Measurements from ENCODE around the gene NXPH2. TPM values are rescaled to one million over a fixed set of nuclear protein-coding genes. Genes with fewer than 3 reads are reported as not detected.

NXPH2 gene
- not detected for total RNA-seq

GRCh38 chr2:138779781-138780445 lies at the start of gene NXPH2:
Gene NXPH2 (minus strand): TSS chr2:138780390. CDS start chr2:138780241, 149 bp downstream.
- Histone ChIP-seq H3K27me3 (ENCODE audit: insufficient read depth, low read length) (peaks cover 51% of the 10 kb centered on the region), H3K4me1 (ENCODE audit: insufficient read depth, low read length) (no peaks in the 10 kb centered on the region), H3K4me3 (ENCODE audit: low read length) (no peak within 1 kb of the TSS), H3K9me3 (ENCODE audit: low read depth, low read length) (no peaks in the 10 kb centered on the region)

DNA sequence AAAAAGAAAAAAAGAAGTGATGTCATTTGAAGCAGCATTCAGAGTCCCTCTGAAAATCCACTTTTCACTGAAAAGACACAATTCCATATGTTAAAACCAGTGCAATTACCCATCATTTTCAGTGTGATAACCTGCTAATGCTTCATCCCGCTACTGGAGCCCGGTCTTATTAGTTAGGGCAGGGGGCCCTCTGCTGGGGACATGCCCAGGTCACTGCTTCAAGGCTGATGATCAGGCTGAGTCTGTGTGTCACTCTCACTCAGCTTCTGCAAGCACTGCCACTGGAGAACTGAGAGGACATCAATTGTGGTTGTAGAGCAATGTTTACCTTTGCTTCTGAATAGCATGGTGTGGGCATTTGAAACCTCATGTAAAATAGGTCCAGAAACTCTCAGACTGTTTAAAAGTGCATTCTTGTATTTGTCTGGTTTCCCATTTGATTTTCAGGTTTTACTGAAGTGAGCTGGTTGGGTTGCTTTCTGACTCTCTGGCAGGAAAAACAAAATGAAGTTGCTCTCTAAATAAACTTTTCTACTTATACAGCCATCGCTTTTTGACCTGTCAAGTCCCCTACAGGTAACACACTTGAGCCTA lies 49.2 kb upstream of the NXPH2 start:
- H3K27me3 ChIP-seq (ENCODE audit: insufficient read depth, low read length), result no peaks in the 10 kb centered on the region
- H3K4me1 ChIP-seq (ENCODE audit: insufficient read depth, low read length), result no peaks in the 10 kb centered on the region
- no peak overlapping the region for H3K4me3 ChIP-seq (ENCODE audit: low read length)
- H3K9me3 ChIP-seq (ENCODE audit: low read depth, low read length), result no peaks in the 10 kb centered on the region

DNA sequence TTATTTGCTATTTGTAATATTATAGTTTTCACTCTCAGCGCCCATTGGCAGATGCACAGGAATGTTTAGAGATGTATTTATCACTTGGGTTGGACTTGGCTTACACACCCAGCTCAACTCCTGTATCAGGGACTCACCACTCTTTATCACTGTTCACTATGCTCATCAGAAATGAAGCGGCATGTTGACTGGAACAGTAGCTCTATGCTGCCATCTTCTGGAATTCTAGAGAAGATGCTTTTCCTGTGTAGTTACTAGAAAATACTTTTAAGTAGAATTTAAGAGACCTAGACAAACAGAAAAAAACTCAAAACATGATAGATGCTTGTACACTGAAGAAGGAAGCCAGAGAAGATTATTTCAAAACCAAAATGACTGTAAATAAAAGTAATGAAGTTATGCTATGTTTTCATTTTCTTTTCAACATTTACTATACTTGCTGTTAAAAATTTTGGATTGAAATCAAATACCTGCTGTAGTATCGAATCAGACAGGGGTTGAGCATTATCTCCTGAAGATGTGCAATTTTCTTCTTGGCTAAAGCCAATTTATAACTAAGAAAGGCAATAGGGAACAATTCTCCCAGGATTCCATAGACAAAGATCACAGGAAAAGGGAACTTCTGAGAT lies 47.4 kb upstream of the NXPH2 start:
- no peaks in the 10 kb centered on the region for H3K4me1 ChIP-seq (ENCODE audit: insufficient read depth, low read length)
- no peaks in the 10 kb centered on the region for H3K9me3 ChIP-seq (ENCODE audit: low read depth, low read length)
- no peak overlapping the region for H3K4me3 ChIP-seq (ENCODE audit: low read length)
- no peaks in the 10 kb centered on the region for H3K27me3 ChIP-seq (ENCODE audit: insufficient read depth, low read length)

- Histone ChIP-seq H3K4me3 (ENCODE audit: low read length) (no peak overlapping the region), H3K4me1 (ENCODE audit: insufficient read depth, low read length) (no peaks in the 10 kb centered on the region)
Measured at GRCh38 chr2:138823666-138824065, 43.5 kb upstream of the NXPH2 start.

DNA sequence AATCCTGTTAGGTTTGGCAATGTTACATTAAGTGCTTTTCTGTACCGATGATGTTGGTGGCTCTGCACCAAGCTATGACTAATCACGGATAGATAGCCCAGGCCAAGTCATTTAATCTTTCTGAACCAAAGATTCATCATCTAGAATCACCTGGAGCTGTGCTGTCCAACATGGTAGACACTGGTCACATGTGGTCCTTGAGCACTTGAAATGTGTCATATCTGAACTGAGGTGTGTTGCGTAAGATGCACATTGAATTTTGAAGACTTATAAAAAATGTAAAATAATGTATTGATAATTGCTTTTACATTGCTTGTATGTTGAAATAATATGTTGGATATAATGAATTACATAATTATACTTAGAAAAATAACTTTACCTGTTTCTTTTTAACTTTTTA lies 39.8 kb upstream of the NXPH2 start:
- no peak overlapping the region for H3K4me3 ChIP-seq (ENCODE audit: low read length)
- peaks cover 1% of the 10 kb centered on the region for H3K4me1 ChIP-seq (ENCODE audit: insufficient read depth, low read length)
- no peaks in the 10 kb centered on the region for H3K9me3 ChIP-seq (ENCODE audit: low read depth, low read length)
- no peaks in the 10 kb centered on the region for H3K27me3 ChIP-seq (ENCODE audit: insufficient read depth, low read length)

More at GRCh38 chr2:138823666-138824065, 43.5 kb upstream of the NXPH2 start:
- Histone ChIP-seq H3K27me3 (ENCODE audit: insufficient read depth, low read length) (no peaks in the 10 kb centered on the region), H3K9me3 (ENCODE audit: low read depth, low read length) (no peaks in the 10 kb centered on the region)

- H3K9me3 ChIP-seq (ENCODE audit: low read depth, low read length), result no peaks in the 10 kb centered on the region
- peaks cover 13% of the 10 kb centered on the region for H3K4me1 ChIP-seq (ENCODE audit: insufficient read depth, low read length)
- H3K4me3 ChIP-seq (ENCODE audit: low read length), result no peak overlapping the region
- no peaks in the 10 kb centered on the region for H3K27me3 ChIP-seq (ENCODE audit: insufficient read depth, low read length)
Measured at GRCh38 chr2:138818556-138818955, 38.4 kb upstream of the NXPH2 start.

DNA sequence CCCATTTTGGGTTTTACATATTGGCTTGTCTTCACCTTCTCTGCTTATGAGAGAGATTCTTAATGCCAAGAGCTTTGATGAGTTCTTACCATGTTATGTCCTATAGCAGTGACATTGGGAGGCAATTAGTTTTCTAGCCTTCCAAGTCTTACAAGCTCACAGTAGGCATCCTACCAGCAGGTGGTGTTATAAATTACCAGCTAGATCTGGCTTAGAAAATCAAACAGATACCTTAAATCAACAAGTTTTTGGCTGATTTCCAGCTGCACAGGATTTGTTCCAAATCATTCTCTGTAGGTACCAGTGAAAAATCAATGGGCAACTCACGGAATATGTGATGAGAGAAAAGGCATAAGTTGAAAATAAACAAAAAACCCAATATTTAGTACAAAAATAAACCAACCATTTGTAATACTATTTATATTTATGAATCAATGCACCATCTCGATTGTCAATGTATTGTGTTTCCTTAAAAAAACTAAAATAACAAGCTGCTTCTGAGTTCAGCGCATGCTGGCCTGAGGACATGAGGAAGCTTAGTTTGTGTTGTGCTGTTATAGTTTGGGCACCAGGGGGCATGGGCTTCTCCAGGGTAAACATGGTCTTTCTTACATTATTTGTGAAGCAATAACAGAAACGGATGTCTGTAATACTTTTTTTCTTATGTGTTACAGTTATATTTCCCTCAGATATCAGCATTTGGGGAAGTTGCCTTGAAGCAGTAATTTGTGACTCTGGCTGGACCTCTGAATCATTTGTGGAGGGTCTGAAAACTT lies 34.1 kb upstream of the NXPH2 start:
- no peaks in the 10 kb centered on the region for H3K27me3 ChIP-seq (ENCODE audit: insufficient read depth, low read length)
- H3K9me3 ChIP-seq (ENCODE audit: low read depth, low read length), result no peaks in the 10 kb centered on the region
- H3K4me3 ChIP-seq (ENCODE audit: low read length), result no peak overlapping the region
- peaks cover 13% of the 10 kb centered on the region for H3K4me1 ChIP-seq (ENCODE audit: insufficient read depth, low read length)

GRCh38 chr2:138811431-138811830 lies 31.2 kb upstream of the NXPH2 start:
- Histone ChIP-seq H3K9me3 (ENCODE audit: low read depth, low read length) (no peaks in the 10 kb centered on the region), H3K27me3 (ENCODE audit: insufficient read depth, low read length) (no peaks in the 10 kb centered on the region), H3K4me1 (ENCODE audit: insufficient read depth, low read length) (peaks cover 13% of the 10 kb centered on the region), H3K4me3 (ENCODE audit: low read length) (no peak overlapping the region)

GRCh38 chr2:138794724-138795123 lies 14.5 kb upstream of the NXPH2 start:
- Histone ChIP-seq H3K27me3 (ENCODE audit: insufficient read depth, low read length) (no peaks in the 10 kb centered on the region), H3K4me3 (ENCODE audit: low read length) (no peak overlapping the region), H3K9me3 (ENCODE audit: low read depth, low read length) (no peaks in the 10 kb centered on the region), H3K4me1 (ENCODE audit: insufficient read depth, low read length) (no peaks in the 10 kb centered on the region)

DNA sequence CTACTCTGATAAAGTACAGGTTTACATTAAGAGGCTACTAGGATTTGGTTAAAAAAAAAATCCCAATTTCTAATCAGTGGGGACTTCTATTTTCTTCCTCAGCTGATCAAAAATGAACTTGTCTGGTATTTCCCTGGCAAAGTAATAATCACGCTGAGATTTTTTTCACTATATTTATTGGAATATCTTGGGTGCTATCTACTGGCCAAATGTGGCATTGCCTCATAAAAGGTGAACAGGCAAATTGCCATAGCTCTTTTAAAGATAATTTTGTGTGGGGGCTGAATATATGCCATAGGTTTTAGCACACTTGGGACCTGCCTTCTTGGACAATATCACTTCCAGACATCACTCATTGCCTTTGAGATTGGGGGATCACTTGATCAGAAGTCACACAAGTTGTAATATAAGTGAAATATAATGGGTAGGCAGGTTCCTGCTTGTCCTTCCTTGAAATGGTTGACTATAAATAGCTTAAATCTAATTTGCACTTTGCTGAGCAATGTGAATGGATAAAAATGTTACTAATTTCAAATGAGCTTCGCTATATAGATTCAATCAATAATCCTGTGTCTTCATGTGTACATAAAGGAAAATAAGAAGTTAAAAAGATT lies 7.0 kb upstream of the NXPH2 start:
- no peak overlapping the region for H3K4me3 ChIP-seq (ENCODE audit: low read length)
- H3K27me3 ChIP-seq (ENCODE audit: insufficient read depth, low read length), result peaks cover 3% of the 10 kb centered on the region
- H3K9me3 ChIP-seq (ENCODE audit: low read depth, low read length), result no peaks in the 10 kb centered on the region
- H3K4me1 ChIP-seq (ENCODE audit: insufficient read depth, low read length), result no peaks in the 10 kb centered on the region

DNA sequence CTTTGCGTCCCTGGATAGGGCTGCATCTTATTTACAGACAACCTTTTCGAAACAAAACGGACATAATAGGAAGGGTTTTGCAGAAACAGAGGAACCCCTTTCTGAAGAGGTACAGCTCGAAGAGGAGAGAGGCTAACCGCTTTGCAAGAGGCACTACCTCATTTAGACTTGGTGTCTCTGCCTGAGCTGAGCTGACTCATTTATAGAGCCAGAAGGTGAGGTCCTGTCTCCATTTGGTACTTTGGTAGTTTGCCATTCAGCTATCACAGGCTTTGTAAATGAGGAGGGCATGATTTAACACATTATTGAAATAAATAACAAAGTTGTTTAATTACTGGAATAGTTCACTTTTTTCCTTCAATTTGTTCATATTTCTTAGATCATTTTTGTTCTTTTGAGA lies 2.2 kb upstream of the NXPH2 start:
- Histone ChIP-seq H3K4me3 (ENCODE audit: low read length) (no peak overlapping the region), H3K27me3 (ENCODE audit: insufficient read depth, low read length) (peaks cover 40% of the 10 kb centered on the region), H3K4me1 (ENCODE audit: insufficient read depth, low read length) (no peaks in the 10 kb centered on the region), H3K9me3 (ENCODE audit: low read depth, low read length) (no peaks in the 10 kb centered on the region)

GRCh38 chr2:138780908-138781307 lies 718 bp upstream of the NXPH2 start:
- Histone ChIP-seq H3K4me3 (ENCODE audit: low read length) (no peak overlapping the region), H3K9me3 (ENCODE audit: low read depth, low read length) (no peaks in the 10 kb centered on the region), H3K27me3 (ENCODE audit: insufficient read depth, low read length) (peaks cover 49% of the 10 kb centered on the region), H3K4me1 (ENCODE audit: insufficient read depth, low read length) (no peaks in the 10 kb centered on the region)

GRCh38 chr2:138780446-138780880 lies 273 bp upstream of the NXPH2 start:
- H3K4me3 ChIP-seq (ENCODE audit: low read length), result no peak overlapping the region
- H3K4me1 ChIP-seq (ENCODE audit: insufficient read depth, low read length), result no peaks in the 10 kb centered on the region
- H3K27me3 ChIP-seq (ENCODE audit: insufficient read depth, low read length), result peaks cover 51% of the 10 kb centered on the region
- no peaks in the 10 kb centered on the region for H3K9me3 ChIP-seq (ENCODE audit: low read depth, low read length)

GRCh38 chr2:138779406-138779780 lies 797 bp downstream of the NXPH2 start:
- H3K9me3 ChIP-seq (ENCODE audit: low read depth, low read length), result no peaks in the 10 kb centered on the region
- H3K4me3 ChIP-seq (ENCODE audit: low read length), result no peak overlapping the region
- no peaks in the 10 kb centered on the region for H3K4me1 ChIP-seq (ENCODE audit: insufficient read depth, low read length)
- peaks cover 56% of the 10 kb centered on the region for H3K27me3 ChIP-seq (ENCODE audit: insufficient read depth, low read length)

DNA sequence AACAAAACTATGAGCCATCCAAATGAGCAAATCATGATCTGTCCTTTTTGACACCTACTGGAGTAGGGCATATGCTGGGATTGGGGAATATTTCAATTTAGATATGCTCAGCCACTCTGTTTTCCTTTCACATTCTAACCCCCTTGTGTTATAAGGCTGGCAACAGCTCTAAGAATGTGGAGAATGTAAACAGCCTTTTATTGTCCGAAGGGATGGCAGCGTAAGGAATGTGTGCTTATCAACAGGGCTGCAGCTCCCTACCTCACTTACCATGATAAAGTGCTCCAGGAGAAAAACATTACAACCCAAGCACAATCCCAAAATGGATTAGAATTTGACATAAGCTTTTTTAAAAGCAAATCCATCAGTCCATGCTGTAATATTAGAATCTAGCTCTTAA lies 2.2 kb downstream of the NXPH2 start:
- Histone ChIP-seq H3K4me3 (ENCODE audit: low read length) (no peak overlapping the region), H3K9me3 (ENCODE audit: low read depth, low read length) (no peaks in the 10 kb centered on the region), H3K27me3 (ENCODE audit: insufficient read depth, low read length) (peaks cover 59% of the 10 kb centered on the region), H3K4me1 (ENCODE audit: insufficient read depth, low read length) (no peaks in the 10 kb centered on the region)

Data from mononuclear cell (primary cell).